ENCODE data around the gene DDI2.

Gene DDI2

DNA sequence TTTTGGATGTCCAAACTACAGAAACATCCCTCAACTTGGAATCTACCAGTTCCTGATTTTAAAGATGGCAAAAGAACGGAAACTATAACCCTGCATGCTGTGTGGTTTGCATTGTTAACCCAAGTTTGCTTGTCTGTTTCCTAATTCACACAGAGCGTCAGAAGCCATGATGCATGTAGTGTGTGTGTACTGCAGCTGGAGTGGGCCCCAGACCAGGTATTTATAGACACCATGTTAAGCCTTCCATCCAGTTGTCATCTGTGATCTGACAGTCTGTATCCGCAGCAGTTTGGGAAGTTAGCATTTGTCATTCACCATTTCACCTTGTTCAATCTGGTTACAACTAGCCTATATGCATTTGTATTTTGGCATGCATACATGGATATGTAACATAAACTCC is 39.2 kb downstream of the DDI2 start:
- TF ChIP-seq, protein P1, sequence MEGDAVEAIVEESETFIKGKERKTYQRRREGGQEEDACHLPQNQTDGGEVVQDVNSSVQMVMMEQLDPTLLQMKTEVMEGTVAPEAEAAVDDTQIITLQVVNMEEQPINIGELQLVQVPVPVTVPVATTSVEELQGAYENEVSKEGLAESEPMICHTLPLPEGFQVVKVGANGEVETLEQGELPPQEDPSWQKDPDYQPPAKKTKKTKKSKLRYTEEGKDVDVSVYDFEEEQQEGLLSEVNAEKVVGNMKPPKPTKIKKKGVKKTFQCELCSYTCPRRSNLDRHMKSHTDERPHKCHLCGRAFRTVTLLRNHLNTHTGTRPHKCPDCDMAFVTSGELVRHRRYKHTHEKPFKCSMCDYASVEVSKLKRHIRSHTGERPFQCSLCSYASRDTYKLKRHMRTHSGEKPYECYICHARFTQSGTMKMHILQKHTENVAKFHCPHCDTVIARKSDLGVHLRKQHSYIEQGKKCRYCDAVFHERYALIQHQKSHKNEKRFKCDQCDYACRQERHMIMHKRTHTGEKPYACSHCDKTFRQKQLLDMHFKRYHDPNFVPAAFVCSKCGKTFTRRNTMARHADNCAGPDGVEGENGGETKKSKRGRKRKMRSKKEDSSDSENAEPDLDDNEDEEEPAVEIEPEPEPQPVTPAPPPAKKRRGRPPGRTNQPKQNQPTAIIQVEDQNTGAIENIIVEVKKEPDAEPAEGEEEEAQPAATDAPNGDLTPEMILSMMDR (IDR thresholded peaks at IDR 0.05; ENCODE audit: control insufficient read depth, insufficient read depth, low read depth, low read length, missing control alignments), result no peak
- H3K4me3 ChIP-seq (ENCODE audit: control insufficient read depth, low read depth, low read length), result no peak overlapping the region
- no peak for DNase-seq (ENCODE audit: low read depth)

DNA sequence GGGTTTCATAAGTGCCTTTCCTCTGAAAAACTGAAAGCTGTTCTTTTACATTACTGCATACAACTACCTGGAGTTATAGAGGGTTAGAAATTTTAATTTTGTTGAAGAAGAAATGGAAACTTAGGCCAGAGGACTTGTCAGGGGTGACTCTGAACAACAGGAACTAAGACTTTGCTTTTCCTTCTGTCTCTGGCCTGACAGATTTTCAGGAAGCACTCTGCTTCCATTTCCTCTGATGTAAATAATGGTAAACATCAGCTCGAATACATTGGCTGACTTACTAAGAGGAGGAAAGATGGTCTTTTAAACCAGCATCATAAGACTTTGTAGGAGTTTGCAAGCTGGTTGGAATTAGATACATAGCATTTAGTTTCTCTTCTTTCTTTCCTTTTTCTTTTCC is 39.8 kb downstream of the DDI2 start:
- no peak overlapping the region for H3K4me3 ChIP-seq (ENCODE audit: control insufficient read depth, low read depth, low read length)
- DNase-seq (ENCODE audit: low read depth), result no peak
- TF ChIP-seq, protein P1 (IDR thresholded peaks at IDR 0.05; ENCODE audit: control insufficient read depth, insufficient read depth, low read depth, low read length, missing control alignments), result no peak

DNA sequence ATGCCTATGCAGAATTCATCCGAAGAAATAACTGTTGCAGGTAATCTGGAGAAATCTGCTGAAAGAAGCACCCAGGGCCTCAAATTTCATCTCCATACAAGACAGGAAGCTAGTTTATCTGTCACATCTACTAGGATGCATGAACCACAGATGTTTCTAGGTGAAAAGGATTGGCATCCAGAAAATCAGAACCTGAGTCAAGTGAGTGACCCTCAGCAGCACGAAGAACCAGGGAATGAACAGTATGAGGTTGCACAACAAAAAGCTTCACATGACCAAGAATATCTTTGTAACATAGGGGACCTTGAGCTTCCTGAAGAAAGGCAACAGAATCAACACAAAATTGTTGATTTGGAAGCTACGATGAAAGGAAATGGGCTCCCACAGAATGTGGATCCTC is 42.9 kb downstream of the DDI2 start:
- no peak overlapping the region for H3K4me3 ChIP-seq (ENCODE audit: control insufficient read depth, low read depth, low read length)
- DNase-seq (ENCODE audit: low read depth), result no peak
- TF ChIP-seq, protein P1 (IDR thresholded peaks at IDR 0.05; ENCODE audit: control insufficient read depth, insufficient read depth, low read depth, low read length, missing control alignments), result no peak

DNA sequence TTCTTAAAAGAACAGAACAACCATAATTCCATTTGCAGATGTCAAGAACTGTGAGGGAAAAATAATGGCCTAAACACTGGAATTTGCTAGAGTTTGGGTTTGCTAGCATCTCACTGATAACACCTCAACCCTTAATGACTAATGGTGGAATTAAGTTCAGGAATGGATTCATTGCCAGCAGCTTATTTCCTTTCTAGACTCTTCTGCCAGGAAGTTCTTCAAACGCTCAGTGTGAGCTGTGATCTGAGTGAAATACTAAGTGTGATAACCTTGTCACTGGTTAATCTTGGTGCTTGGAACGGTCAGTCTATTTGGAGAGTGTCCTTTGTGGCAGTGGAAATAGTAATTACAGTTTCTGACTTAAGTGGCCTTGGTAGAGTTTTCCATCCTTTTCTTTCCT is 45.2 kb downstream of the DDI2 start:
- TF ChIP-seq, protein P1 (IDR thresholded peaks at IDR 0.05; ENCODE audit: control insufficient read depth, insufficient read depth, low read depth, low read length, missing control alignments), result no peak
- no peak overlapping the region for H3K4me3 ChIP-seq (ENCODE audit: control insufficient read depth, low read depth, low read length)
- no peak for DNase-seq (ENCODE audit: low read depth)

DNA sequence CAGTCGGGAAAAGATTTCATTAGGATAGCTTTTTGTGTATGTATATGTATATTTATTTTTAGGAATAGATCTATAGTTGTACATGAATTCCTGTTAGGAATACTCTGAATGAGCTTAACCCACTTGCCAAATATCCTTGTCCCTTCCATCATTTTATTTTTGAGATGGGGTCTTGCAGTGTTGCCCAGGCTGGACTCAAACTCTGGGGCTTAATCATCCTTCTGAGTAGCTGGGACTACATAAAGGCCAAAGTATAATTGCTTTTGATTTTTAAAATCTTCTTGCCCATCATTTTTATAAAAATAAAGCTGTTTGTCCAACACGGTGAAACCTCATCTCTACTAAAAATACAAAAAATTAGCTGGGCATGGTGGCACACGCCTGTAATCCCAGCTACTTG is 46.7 kb downstream of the DDI2 start:
- TF ChIP-seq, protein P1 (IDR thresholded peaks at IDR 0.05; ENCODE audit: control insufficient read depth, insufficient read depth, low read depth, low read length, missing control alignments), result no peak
- no peak overlapping the region for H3K4me3 ChIP-seq (ENCODE audit: control insufficient read depth, low read depth, low read length)
- DNase-seq (ENCODE audit: low read depth), result no peak

DNA sequence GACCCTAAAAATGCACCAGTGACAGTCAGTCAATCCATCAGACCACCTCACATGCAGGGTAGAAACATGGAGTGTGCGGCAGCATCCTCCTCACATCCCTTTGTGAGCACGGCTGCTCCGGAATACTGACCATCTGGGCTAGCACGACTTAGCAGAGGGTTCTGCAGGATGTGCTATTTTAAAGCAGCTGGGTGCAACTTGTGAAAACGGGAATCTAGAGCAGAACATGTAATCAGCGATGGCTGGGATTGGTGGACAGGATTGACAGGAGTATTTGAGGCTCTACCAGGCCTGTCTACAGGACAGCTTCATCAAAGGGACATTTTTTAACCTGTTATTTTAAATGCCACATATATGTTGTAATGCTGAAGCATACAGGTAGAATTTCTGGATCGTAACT is 50.1 kb downstream of the DDI2 start:
- H3K4me3 ChIP-seq (ENCODE audit: control insufficient read depth, low read depth, low read length), result no peak overlapping the region
- TF ChIP-seq, protein P1 (IDR thresholded peaks at IDR 0.05; ENCODE audit: control insufficient read depth, insufficient read depth, low read depth, low read length, missing control alignments), result no peak
- DNase-seq (ENCODE audit: low read depth), result no peak
